DND-41 (cell line): ENCODE measurements around the gene C9orf85.

Experiments used
- ATAC-seq: fragments of 200-7000 bp; cut with Tn5 transposase; 3 replicates; pipeline ENCODE4 v1.9.1; 2021; ENCODE audit warnings: low read depth; ENCODE audit not compliant: insufficient read depth
- DNase-seq: peaks from one replicate; pipeline ENCODE4 v3.0.0-alpha.2; 2020
- H2AFZ ChIP-seq: 2 replicates; pipeline ENCODE4 v1.6.0; 2012; ENCODE audit warnings: low read depth, low read length
- H3K27ac ChIP-seq: 2 replicates; pipeline ENCODE4 v1.5.1; 2012; ENCODE audit warnings: low read length, inconsistent platforms
- H3K27me3 ChIP-seq: fragments of 200-600 bp; sonication (generic); 2 replicates; pipeline ENCODE4 v1.6.0; 2012; ENCODE audit warnings: low read length, mild to moderate bottlenecking, inconsistent platforms; ENCODE audit not compliant: insufficient read depth, poor library complexity
- H3K36me3 ChIP-seq: 2 replicates; pipeline ENCODE4 v1.5.1; 2012; ENCODE audit warnings: low read length, inconsistent platforms; ENCODE audit not compliant: insufficient read depth
- H3K4me1 ChIP-seq: 2 replicates; pipeline ENCODE4 v1.5.1; 2012; ENCODE audit warnings: mild to moderate bottlenecking, low read length; ENCODE audit not compliant: insufficient read depth
- H3K4me2 ChIP-seq: 2 replicates; pipeline ENCODE4 v1.6.0; 2012; ENCODE audit warnings: mild to moderate bottlenecking, moderate library complexity, low read length, inconsistent platforms; ENCODE audit not compliant: insufficient read depth
- H3K4me3 ChIP-seq, 2 experiments: fragments of 200-600 bp in 1 of 2; shearing (Covaris generic) in 1 of 2; 2 replicates each; pipeline ENCODE4 v1.5.1; 2012 to 2016; ENCODE audit warnings: inconsistent platforms in 2 of 2, low read length in 2 of 2, mild to moderate bottlenecking in 2 of 2, low read depth in 1 of 2, moderate library complexity in 1 of 2
- H3K79me2 ChIP-seq: 2 replicates; pipeline ENCODE4 v1.6.0; 2012; ENCODE audit warnings: low read length, inconsistent platforms; ENCODE audit not compliant: insufficient read depth
- H3K9ac ChIP-seq: 2 replicates; pipeline ENCODE4 v1.6.0; 2012; ENCODE audit warnings: low read depth, mild to moderate bottlenecking, inconsistent platforms, low read length, moderate library complexity
- H3K9me3 ChIP-seq: 2 replicates; pipeline ENCODE4 v1.5.1; 2012; ENCODE audit warnings: low read length, moderate library complexity, mild to moderate bottlenecking, inconsistent platforms; ENCODE audit not compliant: insufficient read depth, severe bottlenecking
- H4K20me1 ChIP-seq: 2 replicates; pipeline ENCODE4 v1.6.0; 2012; ENCODE audit warnings: low read length; ENCODE audit not compliant: insufficient read depth
- CTCF ChIP-seq: IDR thresholded peaks from 2 replicates; pipeline ENCODE4 v1.5.1; 2012; ENCODE audit warnings: borderline replicate concordance, low read length, moderate library complexity, mild to moderate bottlenecking; ENCODE audit not compliant: poor library complexity, severe bottlenecking; ENCODE audit errors: extremely low read depth
- EZH2 ChIP-seq: IDR thresholded peaks from 3 replicates; pipeline ENCODE4 v1.6.1; 2012; ENCODE audit warnings: borderline replicate concordance, low read depth, mild to moderate bottlenecking, moderate library complexity, low read length, inconsistent platforms; ENCODE audit not compliant: severe bottlenecking

Gene C9orf85

GRCh38 chr9:71915495-71915894 is 4.1 kb downstream of the C9orf85 start:
- no peak overlapping the region for H3K4me2 ChIP-seq
- H3K79me2 ChIP-seq: peaks cover 95% of the 10 kb centered on the region

GRCh38 chr9:71916834-71917534 is 5.5 kb downstream of the C9orf85 start:
- Histone ChIP-seq H2AFZ (no peak overlapping the region), H3K27ac (no peak overlapping the region), H3K4me1 (peaks cover 28% of the 10 kb centered on the region), H3K36me3 (no peaks in the 10 kb centered on the region; the same call in none of the 2 replicates), H3K79me2 (peaks cover 96% of the 10 kb centered on the region), H4K20me1 (peaks cover 8% of the 10 kb centered on the region; the same call in 1 of the 2 replicates), H3K4me2 (no peak overlapping the region), H3K9me3 (no peaks in the 10 kb centered on the region), H3K9ac (no peak overlapping the region), H3K4me3 (no peak overlapping the region), H3K27me3 (no peaks in the 10 kb centered on the region)
- DNase-seq (no peak), ATAC-seq (no peak)
- TF ChIP-seq EZH2 (no peak), CTCF (no peak)

More at GRCh38 chr9:71915495-71915894, 4.1 kb downstream of the C9orf85 start:
- TF ChIP-seq CTCF (no peak), EZH2 (no peak)
- H3K9ac ChIP-seq: no peak overlapping the region
- H2AFZ ChIP-seq: no peak overlapping the region
- peaks cover 7% of the 10 kb centered on the region; the same call in 1 of the 2 replicates for H4K20me1 ChIP-seq
- no peak for DNase-seq
- no peak overlapping the region for H3K4me3 ChIP-seq
- no peak overlapping the region for H3K27ac ChIP-seq
- ATAC-seq: no peak
- no peaks in the 10 kb centered on the region for H3K27me3 ChIP-seq
- no peaks in the 10 kb centered on the region for H3K9me3 ChIP-seq
- no peaks in the 10 kb centered on the region; the same call in none of the 2 replicates for H3K36me3 ChIP-seq
- peaks cover 28% of the 10 kb centered on the region for H3K4me1 ChIP-seq

DNA sequence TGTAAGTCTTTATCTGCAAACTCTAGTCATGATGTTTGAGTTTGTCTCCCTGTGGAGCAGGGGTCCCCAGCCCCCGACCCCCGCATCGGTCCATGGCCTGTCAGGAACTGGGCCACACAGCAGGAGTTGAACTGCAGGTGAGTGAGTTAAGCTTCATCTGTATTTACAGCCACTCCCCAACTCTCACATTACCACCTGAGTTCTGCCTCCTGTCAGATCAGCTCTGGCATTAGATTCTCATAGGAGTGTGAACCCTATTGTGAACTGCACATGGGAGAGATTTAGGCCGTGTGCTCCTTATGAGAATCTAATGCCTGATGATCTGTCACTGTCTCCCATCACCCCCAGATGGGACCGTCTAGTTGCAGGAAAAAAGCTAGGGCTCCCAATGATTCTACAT is 7.0 kb downstream of the C9orf85 start:
- H3K9me3 ChIP-seq: no peaks in the 10 kb centered on the region
- H3K79me2 ChIP-seq: peaks cover 92% of the 10 kb centered on the region
- ATAC-seq (no peak), DNase-seq (no peak)
- no peak overlapping the region for H3K27ac ChIP-seq
- no peak overlapping the region for H2AFZ ChIP-seq
- peaks cover 12% of the 10 kb centered on the region; the same call in 1 of the 2 replicates for H4K20me1 ChIP-seq
- H3K4me2 ChIP-seq: no peak overlapping the region
- no peak overlapping the region for H3K9ac ChIP-seq
- H3K4me3 ChIP-seq: no peak overlapping the region
- no peaks in the 10 kb centered on the region; the same call in none of the 2 replicates for H3K36me3 ChIP-seq
- no peaks in the 10 kb centered on the region for H3K27me3 ChIP-seq
- TF ChIP-seq CTCF: no peak
- no peak for TF ChIP-seq EZH2
- H3K4me1 ChIP-seq: peaks cover 13% of the 10 kb centered on the region
